Stimulated activated CD4-positive, alpha-beta T cell treated with anti-CD3 and anti-CD28 coated beads, TNF-alpha, amount 100 ng/mL, for 48 hours (primary cell): ENCODE measurements around the gene VPS36.
"Not testable (repeated sequence)": the region's sequence is repeated elsewhere in the genome, so short reads cannot be mapped to it uniquely, and the experiment has no call there.

Experiments
- DNase-seq, 3 donors: peaks; one replicate each; pipeline ENCODE4 v3.0.0-alpha.2; 2020; ENCODE audit warnings: low read depth in 3 of 3

VPS36 gene

GRCh38 chr13:52446265-52446664, 4.2 kb downstream of the VPS36 start:
- DNase-seq = no peak

GRCh38 chr13:52432456-52432855, 18.0 kb downstream of the VPS36 start:
- no peak for DNase-seq

GRCh38 chr13:52428295-52428694, 22.1 kb downstream of the VPS36 start:
- no peak for DNase-seq

- DNase-seq = no peak
These were observed 29.2 kb downstream of the VPS36 start for GRCh38 chr13:52421216-52421615.

GRCh38 chr13:52419080-52419479, 31.4 kb downstream of the VPS36 start:
- DNase-seq = no peak

- no peak for DNase-seq
These were observed 35.5 kb downstream of the VPS36 start for GRCh38 chr13:52414963-52415362.

GRCh38 chr13:52414051-52414450, 36.4 kb downstream of the VPS36 start:
- no peak for DNase-seq

- DNase-seq = no peak
These were observed 38.3 kb downstream of the VPS36 start for GRCh38 chr13:52412128-52412527.

GRCh38 chr13:52411629-52412028, 38.8 kb downstream of the VPS36 start:
- DNase-seq = no peak

- DNase-seq = not testable (repeated sequence)
These were observed 42.3 kb downstream of the VPS36 start for GRCh38 chr13:52408071-52408658.

GRCh38 chr13:52407436-52407835, 43.0 kb downstream of the VPS36 start:
- not testable (repeated sequence) for DNase-seq

- DNase-seq = no peak
These were observed 43.8 kb downstream of the VPS36 start for GRCh38 chr13:52406629-52407028.

GRCh38 chr13:52405767-52406494, 44.5 kb downstream of the VPS36 start, which contains the start of gene THSD1:
TSS of gene THSD1 (minus strand) at chr13:52406172. CDS start at chr13:52402600, 3,572 bp downstream.
- peak in 1 of 3 donors; percentile 8 for DNase-seq

- no peak for DNase-seq
These were observed 45.1 kb downstream of the VPS36 start for GRCh38 chr13:52405369-52405766.

GRCh38 chr13:52399708-52400107, 50.7 kb downstream of the VPS36 start:
- DNase-seq = no peak

GRCh38 chr13:52399046-52399445, 51.4 kb downstream of the VPS36 start:
- no peak for DNase-seq

GRCh38 chr13:52395704-52396103, 54.7 kb downstream of the VPS36 start:
- no peak for DNase-seq

GRCh38 chr13:52394586-52394985, 55.8 kb downstream of the VPS36 start:
- no peak for DNase-seq

GRCh38 chr13:52393572-52394357, 56.7 kb downstream of the VPS36 start:
- DNase-seq = no peak

GRCh38 chr13:52387721-52388120, 62.7 kb downstream of the VPS36 start:
- no peak for DNase-seq

GRCh38 chr13:52385870-52386269, 64.6 kb downstream of the VPS36 start:
- DNase-seq = no peak

- no peak for DNase-seq
These were observed 67.1 kb downstream of the VPS36 start for GRCh38 chr13:52383366-52383765.

- no peak for DNase-seq
These were observed 72.1 kb downstream of the VPS36 start for GRCh38 chr13:52378312-52378711.
